Measurements from ENCODE around the gene HOXC5. TPM values are rescaled to one million over a fixed set of nuclear protein-coding genes. Genes with fewer than 3 reads are reported as not detected.

Gene HOXC5
- total RNA-seq, 3 donors from 2014 or later, result not detected

GRCh38 chr12:54032086-54032619 lies 697 bp upstream of the HOXC5 start:
- no peak for TF ChIP-seq CTCF (IDR thresholded peaks at IDR 0.05)
- Histone ChIP-seq H3K4me3 (no peak overlapping the region), H3K36me3 (ENCODE audit: low read depth) (no peaks in the 10 kb centered on the region), H3K9me3 (no peaks in the 10 kb centered on the region), H3K4me1 (ENCODE audit: low read depth) (peaks cover 8% of the 10 kb centered on the region)
- ATAC-seq, result no peak
- DNase-seq, result no peak
- intact Hi-C loops (cut with DNase I, micrococcal nuclease), result no loop called here

GRCh38 chr12:54033106-54033979 lies 493 bp downstream of the HOXC5 start:
- Histone ChIP-seq H3K4me1 (ENCODE audit: low read depth) (peaks cover 8% of the 10 kb centered on the region), H3K9me3 (no peaks in the 10 kb centered on the region), H3K4me3 (no peak overlapping the region), H3K36me3 (ENCODE audit: low read depth) (no peaks in the 10 kb centered on the region)
- TF ChIP-seq CTCF (IDR thresholded peaks at IDR 0.05), result no peak
- intact Hi-C loops (cut with DNase I, micrococcal nuclease), result no loop called here
- ATAC-seq (peak; percentile 39), DNase-seq (peak in 1 of 3 donors; percentile 55)

GRCh38 chr12:54033980-54034784 lies 1.3 kb downstream of the HOXC5 start:
- peaks cover 8% of the 10 kb centered on the region for H3K4me1 ChIP-seq (ENCODE audit: low read depth)
- H3K4me3 ChIP-seq, result no peak overlapping the region
- DNase-seq (no peak), ATAC-seq (no peak)
- no peaks in the 10 kb centered on the region for H3K9me3 ChIP-seq
- TF ChIP-seq CTCF (IDR thresholded peaks at IDR 0.05), result no peak
- intact Hi-C loops (cut with DNase I, micrococcal nuclease), result no loop called here
- H3K36me3 ChIP-seq (ENCODE audit: low read depth), result no peaks in the 10 kb centered on the region

- H3K9me3 ChIP-seq, result no peaks in the 10 kb centered on the region
- H3K4me3 ChIP-seq, result no peak overlapping the region
- H3K36me3 ChIP-seq (ENCODE audit: low read depth), result no peaks in the 10 kb centered on the region
- intact Hi-C loops (cut with DNase I, micrococcal nuclease), result no loop called here
- DNase-seq (no peak), ATAC-seq (no peak)
- no peak for TF ChIP-seq CTCF (IDR thresholded peaks at IDR 0.05)
- peaks cover 8% of the 10 kb centered on the region for H3K4me1 ChIP-seq (ENCODE audit: low read depth)
Observed at GRCh38 chr12:54034785-54035310, 2.0 kb downstream of the HOXC5 start.

- intact Hi-C loops (cut with DNase I, micrococcal nuclease), result no loop called here
- TF ChIP-seq CTCF (IDR thresholded peaks at IDR 0.05), result no peak
- no peaks in the 10 kb centered on the region for H3K9me3 ChIP-seq
- ATAC-seq (no peak), DNase-seq (no peak)
- H3K4me3 ChIP-seq, result no peak overlapping the region
- H3K36me3 ChIP-seq (ENCODE audit: low read depth), result no peaks in the 10 kb centered on the region
- H3K4me1 ChIP-seq (ENCODE audit: low read depth), result peaks cover 8% of the 10 kb centered on the region
Observed at GRCh38 chr12:54035568-54036264, 2.9 kb downstream of the HOXC5 start.

All from mucosa of descending colon (tissue), 3 donors.